ENCODE results near the gene FICD. TPM values are rescaled to one million over a fixed set of nuclear protein-coding genes. Genes with fewer than 3 reads are reported as not detected.

FICD gene
- total and polyA plus RNA-seq, 11 donors: 1.4 to 6.6 (median 3.5) TPM

DNA sequence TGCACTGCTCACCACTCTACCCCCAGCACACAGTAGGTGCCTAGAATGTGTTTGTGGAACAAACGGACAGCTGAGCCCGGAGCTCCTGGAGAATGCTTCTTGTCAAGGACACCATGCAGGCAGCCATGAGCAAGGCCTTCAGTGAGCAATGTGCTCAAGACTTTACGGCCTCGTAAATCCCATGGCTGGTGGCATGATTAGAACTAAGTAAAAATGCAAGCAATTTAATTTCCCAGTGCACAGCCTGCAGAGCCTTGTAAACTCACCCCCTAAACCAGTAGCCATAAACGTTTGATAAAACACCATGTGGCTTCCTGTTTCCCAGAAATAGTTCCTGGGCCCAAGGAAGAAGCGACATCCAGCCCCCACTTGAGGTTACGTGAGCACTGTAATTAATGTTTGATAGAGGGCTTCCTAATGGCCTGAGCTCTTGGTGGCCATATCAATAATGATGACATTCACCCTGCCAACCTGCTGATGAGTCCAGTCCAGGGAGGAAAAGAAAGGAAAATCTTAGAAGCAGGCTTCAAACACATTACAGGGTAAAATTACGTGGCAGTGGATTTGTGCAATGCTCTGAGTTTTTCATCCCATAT is 36.4 kb upstream of the FICD start:
- no peak for ATAC-seq

DNA sequence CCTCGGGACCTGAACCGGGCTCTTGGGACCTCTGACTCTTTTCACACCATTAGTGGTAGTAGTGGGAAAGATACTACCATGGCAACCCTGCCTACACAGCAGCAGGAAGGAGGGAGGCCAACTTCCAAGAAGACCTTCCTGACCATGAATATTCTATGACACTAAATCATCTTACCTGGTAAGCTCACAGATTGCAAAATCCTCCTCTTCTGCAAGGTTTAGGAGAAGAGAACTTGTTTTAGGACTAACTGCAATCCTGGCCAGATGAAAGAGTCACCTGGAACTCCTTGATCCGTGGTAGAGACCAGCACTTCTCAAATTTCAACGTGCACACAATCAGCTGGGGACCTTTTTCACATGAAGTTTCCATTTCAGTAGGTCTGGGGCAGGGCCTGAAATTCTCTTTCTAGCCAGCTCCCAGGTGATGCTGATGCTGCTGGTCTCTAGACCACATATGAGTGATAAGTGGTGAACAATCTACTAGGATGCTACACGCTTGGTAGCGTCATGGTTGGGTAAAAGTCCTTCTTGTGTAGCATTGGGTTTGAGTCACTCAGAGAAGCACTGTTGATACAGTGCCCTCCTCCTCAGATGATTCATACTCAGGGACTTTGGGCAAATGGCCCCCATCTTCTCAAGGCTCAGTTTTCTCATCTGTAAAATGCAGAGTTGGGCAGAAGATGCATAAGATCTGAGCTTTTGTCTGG is 35.6 kb upstream of the FICD start:
- H3K9me3 ChIP-seq: no peaks in the 10 kb centered on the region
- no peaks in the 10 kb centered on the region for H3K4me1 ChIP-seq
- H3K27ac ChIP-seq: no peak overlapping the region
- H3K27me3 ChIP-seq: peaks cover 0 to 27% (median 6%) of the 10 kb centered on the region in 9 donors
- TF ChIP-seq, protein P1, sequence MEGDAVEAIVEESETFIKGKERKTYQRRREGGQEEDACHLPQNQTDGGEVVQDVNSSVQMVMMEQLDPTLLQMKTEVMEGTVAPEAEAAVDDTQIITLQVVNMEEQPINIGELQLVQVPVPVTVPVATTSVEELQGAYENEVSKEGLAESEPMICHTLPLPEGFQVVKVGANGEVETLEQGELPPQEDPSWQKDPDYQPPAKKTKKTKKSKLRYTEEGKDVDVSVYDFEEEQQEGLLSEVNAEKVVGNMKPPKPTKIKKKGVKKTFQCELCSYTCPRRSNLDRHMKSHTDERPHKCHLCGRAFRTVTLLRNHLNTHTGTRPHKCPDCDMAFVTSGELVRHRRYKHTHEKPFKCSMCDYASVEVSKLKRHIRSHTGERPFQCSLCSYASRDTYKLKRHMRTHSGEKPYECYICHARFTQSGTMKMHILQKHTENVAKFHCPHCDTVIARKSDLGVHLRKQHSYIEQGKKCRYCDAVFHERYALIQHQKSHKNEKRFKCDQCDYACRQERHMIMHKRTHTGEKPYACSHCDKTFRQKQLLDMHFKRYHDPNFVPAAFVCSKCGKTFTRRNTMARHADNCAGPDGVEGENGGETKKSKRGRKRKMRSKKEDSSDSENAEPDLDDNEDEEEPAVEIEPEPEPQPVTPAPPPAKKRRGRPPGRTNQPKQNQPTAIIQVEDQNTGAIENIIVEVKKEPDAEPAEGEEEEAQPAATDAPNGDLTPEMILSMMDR (IDR thresholded peaks at IDR 0.05): no peak
- TF ChIP-seq POLR2A (IDR thresholded peaks at IDR 0.05): no peak
- ATAC-seq (no peak), DNase-seq (no peak)
- H3K36me3 ChIP-seq: no peaks in the 10 kb centered on the region
- intact Hi-C loops (cut with DNase I): no loop called here
- 73 to 83% (median 74%) methylated on average over 6 of the region's 6 CpGs for WGBS, 4 donors
- H3K4me3 ChIP-seq: no peak overlapping the region

More for the DNA sequence above, 36.4 kb upstream of the FICD start:
- Histone ChIP-seq H3K36me3 (no peaks in the 10 kb centered on the region), H3K9me3 (no peaks in the 10 kb centered on the region), H3K27ac (no peak overlapping the region), H3K4me3 (no peak overlapping the region), H3K27me3 (peaks cover 0 to 31% (median 5%) of the 10 kb centered on the region in 9 donors), H3K4me1 (no peaks in the 10 kb centered on the region)
- 65 to 72% (median 69%) methylated on average over 8 of the region's 8 CpGs for WGBS, 4 donors
- intact Hi-C loops (cut with DNase I): no loop called here
- no peak for DNase-seq
- no peak for TF ChIP-seq POLR2A (IDR thresholded peaks at IDR 0.05)
- TF ChIP-seq, protein P1 (IDR thresholded peaks at IDR 0.05): no peak

GRCh38 chr12:108482717-108483212 is 32.3 kb upstream of the FICD start:
- 52 to 63% (median 56%) methylated on average over 11 of the region's 11 CpGs for WGBS, 4 donors
- Histone ChIP-seq H3K27me3 (peaks cover 0 to 27% (median 6%) of the 10 kb centered on the region in 9 donors), H3K4me1 (no peaks in the 10 kb centered on the region), H3K36me3 (no peaks in the 10 kb centered on the region), H3K27ac (no peak overlapping the region), H3K4me3 (no peak overlapping the region), H3K9me3 (peaks cover 0 to 16% (median 1%) of the 10 kb centered on the region in 12 donors)
- no peak for DNase-seq
- TF ChIP-seq POLR2A (IDR thresholded peaks at IDR 0.05): no peak
- TF ChIP-seq, protein P1 (IDR thresholded peaks at IDR 0.05): no peak
- no peak for ATAC-seq
- intact Hi-C loops (cut with DNase I): no loop called here
